ENCODE results near the gene LANCL2.
"Not testable (repeated sequence)": the region's sequence is repeated elsewhere in the genome, so short reads cannot be mapped to it uniquely, and the experiment has no call there.

The LANCL2 gene

DNA sequence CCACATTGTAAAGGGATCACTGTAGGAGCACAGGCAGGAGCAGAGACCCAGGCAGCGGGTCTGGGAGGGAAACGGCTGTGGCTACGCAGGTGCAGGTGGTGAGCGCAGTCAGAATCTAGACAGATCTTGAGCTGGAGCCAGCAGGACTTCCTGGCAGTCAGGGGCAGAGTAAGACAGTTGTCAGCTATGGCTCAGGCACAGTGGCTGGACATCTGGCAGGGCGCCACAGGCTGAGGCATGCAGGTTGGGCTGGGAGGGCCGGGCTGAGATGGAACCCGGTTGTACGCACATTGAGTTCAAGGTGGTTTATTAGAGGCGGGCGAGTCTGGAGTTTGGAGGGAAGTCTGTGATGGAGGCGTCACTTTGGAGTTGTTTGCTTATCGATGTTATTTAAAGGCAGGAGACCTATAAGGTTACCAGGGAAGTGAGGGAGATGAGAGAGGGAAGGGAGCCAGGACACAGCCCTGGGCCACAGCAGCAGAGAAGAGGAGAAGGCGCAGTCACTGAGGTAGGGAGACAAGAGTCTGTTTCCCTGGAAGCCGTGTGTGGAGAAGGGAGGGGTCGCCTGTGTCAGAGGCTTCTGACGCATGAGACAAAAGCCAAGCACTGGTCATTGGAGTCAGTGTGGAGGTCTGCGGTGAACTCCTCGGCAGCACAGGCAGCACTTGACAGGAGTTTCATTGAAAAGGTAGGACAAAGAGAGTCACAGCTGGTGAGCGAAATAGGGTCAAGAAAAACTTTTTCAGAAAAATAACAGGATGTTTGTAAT lies 73.8 kb downstream of the LANCL2 start:
- no peak for DNase-seq

DNA sequence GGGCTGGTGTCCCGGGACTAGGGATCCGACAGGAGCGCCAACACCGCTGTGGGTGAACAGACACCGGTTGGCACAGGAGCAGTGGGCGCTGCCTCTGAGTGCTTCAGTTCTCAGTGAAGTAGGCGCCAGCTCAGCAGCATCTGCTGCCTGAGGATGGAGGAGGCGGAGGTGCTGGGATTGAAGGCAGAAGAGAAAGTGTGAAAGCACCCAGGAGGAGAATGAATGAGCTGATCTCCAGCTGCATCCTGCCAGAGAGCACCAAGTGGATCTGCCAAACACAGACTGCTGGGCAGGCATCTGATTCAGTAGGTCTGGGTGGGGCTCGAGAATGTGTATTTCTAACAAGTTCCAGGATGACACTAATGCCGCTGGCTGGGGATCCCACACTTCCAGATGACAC lies 74.5 kb downstream of the LANCL2 start:
- no peak for DNase-seq

GRCh38 chr7:55440040-55440690 lies 75.0 kb downstream of the LANCL2 start:
- DNase-seq, result no peak

DNA sequence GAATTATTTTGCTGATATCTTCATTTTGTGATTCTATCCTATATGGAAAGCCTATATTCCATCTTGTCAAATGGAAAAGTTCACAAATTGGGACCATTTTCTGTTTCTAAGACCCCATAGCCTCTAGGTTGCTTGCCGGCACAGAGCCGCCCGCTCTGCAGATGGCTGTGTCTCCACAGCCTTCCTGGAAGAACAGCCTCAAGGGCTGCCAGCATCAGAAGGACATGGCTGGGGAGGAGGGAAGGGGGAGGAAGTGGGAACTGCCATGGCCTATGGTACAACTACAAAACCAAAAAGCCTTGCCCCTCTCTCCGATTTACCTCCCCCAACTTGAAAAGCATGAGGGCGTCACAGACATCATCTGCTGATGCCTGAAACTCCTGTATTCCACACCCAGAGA lies 75.9 kb downstream of the LANCL2 start:
- DNase-seq, result no peak

DNA sequence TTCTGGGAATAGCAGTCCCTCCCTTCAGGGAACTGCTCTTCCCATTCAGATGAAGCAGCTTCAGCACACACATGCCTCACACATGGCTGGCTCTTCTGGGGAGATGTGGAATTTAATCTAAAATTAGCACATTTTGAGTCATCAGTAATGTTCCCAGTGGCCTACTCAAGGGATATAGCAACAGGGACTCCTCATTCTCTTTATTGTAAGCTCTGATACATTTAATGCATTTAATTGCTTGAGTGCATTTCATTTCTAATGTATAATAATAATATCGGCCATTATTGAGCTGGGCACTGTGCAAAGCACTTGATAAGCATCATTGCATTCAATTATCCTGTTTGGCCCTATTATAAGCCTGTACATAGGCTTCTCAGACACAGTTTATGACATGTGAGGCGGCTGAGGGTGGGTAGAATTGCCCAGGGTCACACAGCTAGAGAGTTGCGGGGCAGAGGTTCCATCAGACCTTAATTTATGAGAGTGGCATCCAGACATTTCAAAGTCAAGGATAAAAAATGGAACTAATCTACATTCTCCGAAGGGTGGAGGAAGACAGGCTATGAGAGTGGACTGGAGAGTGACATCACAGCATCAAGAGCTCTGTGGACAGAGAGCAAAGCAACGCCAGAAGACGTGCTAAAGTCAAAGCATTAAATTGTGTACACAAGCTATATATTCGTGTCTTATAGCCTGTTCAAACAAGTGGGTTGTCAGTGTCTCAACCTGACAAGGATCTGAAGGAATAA lies 76.8 kb downstream of the LANCL2 start:
- DNase-seq, result no peak

DNA sequence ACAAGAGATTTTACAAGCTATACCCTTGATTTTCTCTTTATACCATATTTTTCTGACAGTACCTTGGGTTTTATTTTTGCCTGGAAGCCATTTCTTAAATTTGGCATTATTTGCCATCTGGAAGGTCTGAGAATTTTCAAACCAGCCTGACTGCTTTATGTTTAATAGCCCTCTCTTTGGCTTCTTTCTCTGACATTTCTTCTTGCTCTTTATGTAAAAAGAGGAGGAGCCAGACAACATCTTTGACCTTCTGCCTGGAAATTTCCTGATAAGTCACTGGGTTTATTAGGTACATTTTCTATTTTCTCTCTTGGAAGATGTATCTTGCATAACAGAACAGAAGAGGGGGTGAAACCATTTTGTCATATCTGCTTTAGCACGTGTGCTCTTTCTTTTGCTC lies 79.6 kb downstream of the LANCL2 start:
- DNase-seq, result no peak

- DNase-seq, result no peak
Observed at GRCh38 chr7:55448526-55448925, 83.4 kb downstream of the LANCL2 start.

DNA sequence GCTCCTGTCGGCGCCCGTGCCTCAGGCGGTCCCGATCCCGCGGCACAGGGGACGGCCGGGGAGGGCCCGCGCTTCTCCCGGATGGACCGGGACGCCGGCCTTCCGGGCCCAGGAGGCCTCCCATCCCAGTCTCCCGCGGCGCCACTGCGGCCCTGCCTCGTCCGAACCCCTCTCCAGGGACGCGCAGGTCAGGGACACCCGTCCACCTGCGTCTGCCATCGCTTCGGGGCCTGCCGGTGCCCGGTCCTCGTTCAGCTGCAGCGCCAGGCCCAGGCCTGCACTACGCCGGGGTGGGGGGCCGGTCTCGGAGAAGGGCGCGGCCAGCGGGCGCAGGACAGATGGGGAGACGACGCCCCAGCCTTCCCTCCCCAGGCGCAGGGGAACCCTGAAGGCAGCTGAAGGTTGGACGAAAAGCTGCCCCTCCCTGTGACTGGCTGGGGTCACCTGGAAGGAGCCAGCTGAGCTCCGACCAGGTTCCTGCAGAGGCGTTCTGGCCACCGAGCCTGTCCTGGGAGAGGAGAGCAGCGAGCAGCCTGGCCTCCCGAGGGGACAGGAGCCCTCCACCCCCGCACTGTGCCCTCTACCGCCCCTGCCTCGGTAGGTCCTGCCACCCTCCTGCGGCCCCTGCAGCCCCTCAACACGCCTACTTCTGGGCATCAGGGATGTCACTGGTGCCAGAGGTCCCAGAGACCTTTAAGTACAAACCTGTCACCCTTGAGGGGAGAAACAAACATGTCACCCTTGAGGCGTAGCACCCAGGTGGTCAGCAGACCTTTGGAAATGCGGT lies 84.3 kb downstream of the LANCL2 start:
- no peak for DNase-seq

DNA sequence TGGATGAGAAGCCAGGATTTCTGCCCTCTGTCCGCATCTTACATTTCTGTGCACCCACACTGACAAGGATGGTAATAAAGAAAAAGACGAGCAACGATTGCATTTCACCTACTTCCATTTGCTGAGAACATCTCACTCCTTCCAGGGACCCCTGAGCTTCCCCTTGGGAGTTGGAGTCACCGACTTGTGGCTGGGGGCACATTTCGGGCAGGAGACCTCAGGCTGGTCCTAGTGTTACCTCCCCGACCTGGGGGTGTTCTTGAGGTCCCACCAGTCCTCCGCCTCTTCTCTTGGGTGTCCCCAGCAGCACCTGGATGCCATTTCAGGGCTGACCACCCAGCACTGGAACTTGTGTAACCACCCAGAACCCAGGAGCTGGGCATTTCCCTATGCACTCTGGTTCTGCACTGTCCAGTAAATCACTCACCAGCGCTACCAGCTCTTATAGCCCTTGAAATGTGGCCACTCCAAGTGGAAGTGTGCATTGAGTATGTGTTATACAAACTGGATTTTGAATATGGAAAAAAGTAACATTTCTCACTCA lies 84.9 kb downstream of the LANCL2 start:
- no peak for DNase-seq

- no peak for DNase-seq
Observed at GRCh38 chr7:55452971-55453370, 87.8 kb downstream of the LANCL2 start.

DNA sequence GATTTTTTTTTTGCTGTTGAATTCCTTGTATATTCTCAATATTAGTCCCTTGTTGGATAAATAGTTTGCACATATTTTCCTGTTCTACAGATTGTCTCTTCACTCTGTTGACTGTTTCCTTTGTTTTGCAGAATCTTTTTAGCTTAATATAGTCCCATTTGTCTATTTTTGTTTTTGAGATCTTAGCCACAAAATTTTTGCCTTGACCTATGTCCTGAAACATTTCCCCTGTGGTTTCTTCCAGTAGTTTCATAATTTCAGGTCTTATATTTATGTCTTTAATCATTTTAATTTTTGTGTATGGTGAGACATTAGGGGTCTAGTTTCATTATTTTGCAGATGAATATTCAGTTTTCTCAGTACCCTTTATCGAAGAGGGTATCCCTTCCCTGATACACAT lies 92.7 kb downstream of the LANCL2 start:
- no peak for DNase-seq

DNA sequence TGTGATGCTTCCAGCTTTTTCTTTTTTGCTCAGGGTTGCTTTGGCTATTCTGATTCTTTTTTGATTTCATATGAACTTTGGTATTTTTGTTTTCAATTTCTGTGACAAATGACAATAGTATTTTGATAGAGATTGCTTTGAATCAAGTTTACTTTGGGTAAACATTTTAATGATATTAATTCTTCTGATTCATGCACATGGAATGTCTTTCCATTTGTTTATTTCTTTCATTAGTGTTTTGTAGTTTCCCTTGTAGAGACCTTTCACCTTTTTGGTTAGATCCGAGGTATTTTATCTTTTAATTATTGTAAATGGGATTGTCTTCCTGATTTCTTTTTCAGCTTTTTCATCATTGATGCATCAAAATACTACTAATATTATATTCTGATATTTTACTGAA lies 93.2 kb downstream of the LANCL2 start:
- no peak for DNase-seq

DNA sequence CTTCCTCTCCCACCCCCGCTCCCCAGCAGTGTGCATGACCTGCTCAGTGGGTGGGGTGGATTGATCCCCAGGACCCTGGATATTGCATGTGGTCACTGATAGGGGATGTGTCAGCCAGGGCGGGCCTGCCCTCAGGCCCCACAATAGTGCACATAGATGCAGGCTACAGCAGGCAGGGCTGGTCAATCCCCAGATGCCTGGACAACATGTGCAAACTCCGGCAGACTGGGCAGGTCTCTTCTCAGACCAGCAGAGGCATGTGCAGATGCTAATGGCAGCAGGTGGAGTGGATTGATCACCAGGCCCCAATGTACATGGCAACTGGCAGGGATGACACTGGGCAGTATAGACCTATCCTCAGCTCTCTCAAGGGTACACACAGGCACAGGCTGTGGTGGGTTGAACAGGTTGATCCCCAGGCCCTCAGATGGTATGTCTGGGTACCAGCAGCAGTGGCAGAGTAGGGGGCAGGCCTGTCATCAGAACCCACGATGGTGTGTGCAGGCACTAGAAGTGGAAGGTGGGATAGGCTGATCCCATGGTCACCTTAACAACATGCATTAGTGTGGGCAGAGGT lies 98.6 kb downstream of the LANCL2 start:
- DNase-seq, result no peak

- DNase-seq, result no peak
Observed at GRCh38 chr7:55464422-55464821, 99.3 kb downstream of the LANCL2 start.

GRCh38 chr7:55465691-55466090 lies 100.6 kb downstream of the LANCL2 start:
- DNase-seq, result no peak

DNA sequence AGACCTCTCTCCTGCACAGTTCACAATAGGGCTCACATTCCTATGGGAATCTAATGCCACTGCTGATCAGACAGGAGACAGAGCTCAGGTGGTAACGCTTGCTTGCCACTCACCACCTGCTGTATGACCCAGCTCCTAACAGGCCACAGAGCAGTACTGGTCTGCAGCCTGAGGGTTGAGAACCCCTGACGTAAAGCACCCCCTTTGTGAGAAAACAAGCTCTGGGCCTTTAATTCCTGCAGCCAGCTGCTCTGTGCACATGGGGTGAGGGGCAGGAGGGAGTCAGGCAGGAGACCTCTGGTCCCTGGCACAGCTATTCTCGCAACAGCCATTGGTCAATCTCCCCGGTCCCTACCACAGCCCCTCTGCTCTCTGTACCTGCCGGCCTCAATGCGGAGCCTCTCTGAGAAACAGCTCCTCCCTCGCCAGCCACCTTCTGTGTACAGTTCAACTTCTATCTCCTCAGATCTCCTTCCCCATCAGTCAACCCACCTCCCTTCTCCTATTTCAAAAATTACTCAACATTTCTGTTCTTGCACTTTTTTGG lies 102.0 kb downstream of the LANCL2 start:
- DNase-seq, result no peak

GRCh38 chr7:55468495-55468894 lies 103.4 kb downstream of the LANCL2 start:
- DNase-seq, result no peak

DNA sequence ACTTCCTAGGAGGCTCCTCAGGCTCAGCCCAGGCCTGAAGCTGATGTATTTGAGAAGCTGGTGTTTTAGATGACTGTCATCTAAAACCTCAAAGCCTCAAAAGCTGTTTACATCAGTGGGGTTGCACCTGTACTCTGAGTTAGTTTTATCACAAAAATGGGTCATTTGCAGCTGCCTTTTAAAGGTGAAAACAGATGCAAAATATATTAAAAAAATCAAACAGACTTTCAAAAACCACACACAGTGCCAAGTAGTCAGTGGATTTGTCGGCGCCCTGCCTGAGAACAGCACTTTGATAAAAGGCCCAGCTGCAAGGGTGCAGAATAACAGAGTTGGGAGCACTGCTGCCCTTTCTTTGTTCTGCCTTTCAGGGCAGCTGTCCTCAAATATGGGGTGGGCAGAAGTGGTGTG lies 104.1 kb downstream of the LANCL2 start:
- no peak for DNase-seq

GRCh38 chr7:55469721-55470120 lies 104.6 kb downstream of the LANCL2 start:
- DNase-seq, result no peak

GRCh38 chr7:55470261-55470660 lies 105.1 kb downstream of the LANCL2 start:
- DNase-seq, result no peak

DNA sequence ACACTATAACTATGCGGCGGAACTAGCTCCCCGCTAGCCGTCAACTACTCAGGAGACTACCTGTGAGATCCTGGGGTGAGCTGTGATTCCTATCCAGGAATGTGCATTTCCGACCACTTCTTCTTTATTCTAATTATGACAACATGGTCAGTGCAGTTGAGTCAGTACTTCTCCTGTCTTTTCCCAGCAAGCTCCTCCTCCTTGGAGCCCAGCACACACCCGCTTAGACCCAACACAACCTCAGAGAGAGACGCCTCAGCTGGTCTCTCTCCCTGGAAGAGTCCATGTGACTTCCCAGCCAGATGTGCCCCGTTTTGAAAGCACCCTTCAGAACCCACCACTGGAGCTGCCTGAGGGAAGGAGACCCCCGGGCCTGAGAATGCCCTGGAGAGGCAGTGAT lies 106.5 kb downstream of the LANCL2 start:
- not testable (repeated sequence) for DNase-seq

DNA sequence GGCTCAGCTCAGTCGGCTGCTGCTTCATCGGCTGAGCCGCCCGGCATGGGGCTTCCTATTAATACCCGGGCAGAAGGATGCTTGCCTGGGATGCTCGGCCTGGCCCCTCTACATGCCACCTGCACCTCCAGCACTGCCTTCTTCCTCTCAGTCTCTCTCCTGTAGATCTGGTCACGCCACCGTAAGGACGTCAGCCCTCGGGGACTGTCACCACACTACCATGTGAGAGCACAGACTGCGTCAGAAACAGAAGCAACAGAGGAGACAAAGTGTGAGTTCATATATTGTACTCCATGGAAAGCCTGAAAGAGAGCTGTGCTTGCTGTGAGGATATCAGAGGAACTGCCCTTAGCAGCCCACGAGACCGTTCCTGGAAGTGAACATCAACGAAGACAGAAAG lies 107.3 kb downstream of the LANCL2 start:
- not testable (repeated sequence) for DNase-seq
